ENCODE results near the gene VARS2.

VARS2 gene

DNA sequence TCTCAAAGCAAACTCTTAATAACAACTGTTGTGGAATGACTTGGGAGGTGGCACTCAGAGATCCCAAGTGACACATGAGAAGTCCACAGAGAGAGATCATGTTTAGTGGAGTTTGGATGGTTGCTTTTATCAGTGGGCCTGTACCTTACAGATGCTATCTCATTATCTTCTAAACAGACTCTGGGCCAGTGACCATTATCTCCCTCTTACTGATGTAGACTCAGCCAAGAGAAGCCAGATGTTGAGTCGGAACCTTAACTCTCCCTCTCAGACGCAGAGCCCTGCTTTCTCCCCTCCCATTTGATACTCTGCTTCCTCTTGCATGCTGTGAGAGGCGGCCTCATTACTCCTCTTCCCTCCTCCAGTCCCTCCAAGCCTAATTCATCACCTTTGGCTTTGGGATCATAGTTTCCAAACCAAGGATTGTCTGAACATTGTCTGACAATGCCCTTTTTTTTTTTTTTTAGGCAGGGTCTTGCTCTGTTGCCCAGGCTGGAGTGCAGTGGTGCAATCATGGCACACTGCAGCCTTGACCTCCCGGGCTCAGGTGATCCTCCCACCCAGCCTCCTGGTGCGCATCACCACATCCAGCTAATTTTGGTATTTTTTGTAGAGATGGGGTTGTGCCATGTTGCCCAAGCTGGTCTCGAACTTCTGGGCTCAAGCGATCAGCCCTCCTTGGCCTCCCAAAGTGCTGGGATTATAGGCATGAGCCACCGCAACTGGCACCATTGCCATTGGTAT lies 34.2 kb upstream of the VARS2 start:
- H2AFZ ChIP-seq (ENCODE audit: low read length): no peak overlapping the region
- H3K4me1 ChIP-seq (ENCODE audit: insufficient read depth, low read length, poor library complexity, severe bottlenecking): peaks cover 4% of the 10 kb centered on the region
- H3K9ac ChIP-seq (ENCODE audit: low read depth, low read length, poor library complexity, severe bottlenecking): no peak overlapping the region
- no peak overlapping the region for H3K4me3 ChIP-seq (ENCODE audit: low read length, poor library complexity, severe bottlenecking)
- no peaks in the 10 kb centered on the region for H3K79me2 ChIP-seq (ENCODE audit: insufficient read depth, low read length)
- H3K9me2 ChIP-seq (replicated peaks; ENCODE audit: low read depth, low read length): no peaks in the 10 kb centered on the region
- H3K36me3 ChIP-seq (ENCODE audit: insufficient read depth, low read length): no peaks in the 10 kb centered on the region
- H3K27me3 ChIP-seq (ENCODE audit: insufficient read depth, low read length, poor library complexity, severe bottlenecking): peaks cover 5% of the 10 kb centered on the region
- no peak for TF ChIP-seq EZH2phosphoT487 (IDR thresholded peaks at IDR 0.05; ENCODE audit: borderline replicate concordance)
- TF ChIP-seq, protein P1, sequence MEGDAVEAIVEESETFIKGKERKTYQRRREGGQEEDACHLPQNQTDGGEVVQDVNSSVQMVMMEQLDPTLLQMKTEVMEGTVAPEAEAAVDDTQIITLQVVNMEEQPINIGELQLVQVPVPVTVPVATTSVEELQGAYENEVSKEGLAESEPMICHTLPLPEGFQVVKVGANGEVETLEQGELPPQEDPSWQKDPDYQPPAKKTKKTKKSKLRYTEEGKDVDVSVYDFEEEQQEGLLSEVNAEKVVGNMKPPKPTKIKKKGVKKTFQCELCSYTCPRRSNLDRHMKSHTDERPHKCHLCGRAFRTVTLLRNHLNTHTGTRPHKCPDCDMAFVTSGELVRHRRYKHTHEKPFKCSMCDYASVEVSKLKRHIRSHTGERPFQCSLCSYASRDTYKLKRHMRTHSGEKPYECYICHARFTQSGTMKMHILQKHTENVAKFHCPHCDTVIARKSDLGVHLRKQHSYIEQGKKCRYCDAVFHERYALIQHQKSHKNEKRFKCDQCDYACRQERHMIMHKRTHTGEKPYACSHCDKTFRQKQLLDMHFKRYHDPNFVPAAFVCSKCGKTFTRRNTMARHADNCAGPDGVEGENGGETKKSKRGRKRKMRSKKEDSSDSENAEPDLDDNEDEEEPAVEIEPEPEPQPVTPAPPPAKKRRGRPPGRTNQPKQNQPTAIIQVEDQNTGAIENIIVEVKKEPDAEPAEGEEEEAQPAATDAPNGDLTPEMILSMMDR (conservative IDR thresholded peaks at IDR 0.05; ENCODE audit: low read length): no peak
- no peaks in the 10 kb centered on the region for H3F3A ChIP-seq (ENCODE audit: low read depth)
- H4K20me1 ChIP-seq (ENCODE audit: insufficient read depth, low read length, poor library complexity, severe bottlenecking): no peaks in the 10 kb centered on the region
- no peaks in the 10 kb centered on the region for H3K9me3 ChIP-seq (ENCODE audit: insufficient read depth, low read depth, low read length)
- H3K4me2 ChIP-seq (ENCODE audit: low read depth, low read length, poor library complexity, severe bottlenecking): no peak overlapping the region

GRCh38 chr6:30880698-30881252 lies 33.3 kb upstream of the VARS2 start:
- Histone ChIP-seq H3K4me3 (ENCODE audit: low read length, poor library complexity, severe bottlenecking) (no peak overlapping the region), H3K4me2 (ENCODE audit: low read depth, low read length, poor library complexity, severe bottlenecking) (no peak overlapping the region), H3K9me3 (ENCODE audit: insufficient read depth, low read depth, low read length) (no peaks in the 10 kb centered on the region), H3F3A (ENCODE audit: low read depth) (no peaks in the 10 kb centered on the region), H3K9ac (ENCODE audit: low read depth, low read length, poor library complexity, severe bottlenecking) (no peak overlapping the region), H3K4me1 (ENCODE audit: insufficient read depth, low read length, poor library complexity, severe bottlenecking) (peaks cover 4% of the 10 kb centered on the region), H3K27me3 (ENCODE audit: insufficient read depth, low read length, poor library complexity, severe bottlenecking) (peaks cover 14% of the 10 kb centered on the region), H3K79me2 (ENCODE audit: insufficient read depth, low read length) (no peaks in the 10 kb centered on the region), H3K36me3 (ENCODE audit: insufficient read depth, low read length) (no peaks in the 10 kb centered on the region), H3K9me2 (replicated peaks; ENCODE audit: low read depth, low read length) (no peaks in the 10 kb centered on the region), H2AFZ (ENCODE audit: low read length) (no peak overlapping the region), H4K20me1 (ENCODE audit: insufficient read depth, low read length, poor library complexity, severe bottlenecking) (no peaks in the 10 kb centered on the region)
- no peak for TF ChIP-seq EZH2phosphoT487 (IDR thresholded peaks at IDR 0.05; ENCODE audit: borderline replicate concordance)
- TF ChIP-seq, protein P1 (conservative IDR thresholded peaks at IDR 0.05; ENCODE audit: low read length): no peak

- no peaks in the 10 kb centered on the region for H3K36me3 ChIP-seq (ENCODE audit: insufficient read depth, low read length)
- no peaks in the 10 kb centered on the region for H3K79me2 ChIP-seq (ENCODE audit: insufficient read depth, low read length)
- no peak overlapping the region for H3K9ac ChIP-seq (ENCODE audit: low read depth, low read length, poor library complexity, severe bottlenecking)
- H3K4me2 ChIP-seq (ENCODE audit: low read depth, low read length, poor library complexity, severe bottlenecking): no peak overlapping the region
- TF ChIP-seq, protein P1 (conservative IDR thresholded peaks at IDR 0.05; ENCODE audit: low read length): no peak
- TF ChIP-seq EZH2phosphoT487 (IDR thresholded peaks at IDR 0.05; ENCODE audit: borderline replicate concordance): no peak
- H4K20me1 ChIP-seq (ENCODE audit: insufficient read depth, low read length, poor library complexity, severe bottlenecking): no peaks in the 10 kb centered on the region
- no peak overlapping the region for H2AFZ ChIP-seq (ENCODE audit: low read length)
- no peaks in the 10 kb centered on the region for H3F3A ChIP-seq (ENCODE audit: low read depth)
- no peaks in the 10 kb centered on the region for H3K9me2 ChIP-seq (replicated peaks; ENCODE audit: low read depth, low read length)
- H3K9me3 ChIP-seq (ENCODE audit: insufficient read depth, low read depth, low read length): no peaks in the 10 kb centered on the region
- H3K27me3 ChIP-seq (ENCODE audit: insufficient read depth, low read length, poor library complexity, severe bottlenecking): peaks cover 14% of the 10 kb centered on the region
- peaks cover 4% of the 10 kb centered on the region for H3K4me1 ChIP-seq (ENCODE audit: insufficient read depth, low read length, poor library complexity, severe bottlenecking)
- no peak overlapping the region for H3K4me3 ChIP-seq (ENCODE audit: low read length, poor library complexity, severe bottlenecking)
Measured at GRCh38 chr6:30881392-30882203, 32.4 kb upstream of the VARS2 start.

All from Loucy (cell line).